ENCODE data around the gene TTC28. TPM values are rescaled to one million over a fixed set of nuclear protein-coding genes. Genes with fewer than 3 reads are reported as not detected.

The TTC28 gene
- total and polyA plus RNA-seq, 2 donors (not counting 3 experiments of a cell fraction or from before 2014, with no cell fraction given), result 16.5 to 51.1 TPM

DNA sequence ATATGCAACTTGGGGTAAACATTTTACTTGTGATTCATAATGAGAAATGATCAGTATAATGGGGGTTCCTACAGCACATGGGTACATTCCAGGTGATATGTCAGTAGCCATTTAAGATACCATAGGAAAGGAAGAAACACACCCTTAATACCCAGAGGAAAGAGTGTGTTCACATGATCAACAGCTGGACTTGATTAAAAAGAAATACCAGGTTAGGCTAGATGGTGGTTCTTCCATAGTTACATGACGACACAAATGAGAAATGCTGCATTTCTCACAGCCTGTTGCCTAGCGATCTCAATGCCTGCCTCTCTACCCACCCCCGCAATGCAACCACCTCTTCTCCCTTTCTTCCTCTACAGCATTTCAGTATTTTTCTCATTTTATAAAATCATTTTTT, 96.8 kb downstream of the TTC28 start:
- Histone ChIP-seq H2AFZ (ENCODE audit: low read depth, low read length) (no peak overlapping the region), H3K9me3 (replicated peaks; ENCODE audit: control insufficient read depth, insufficient read depth, low read length) (no peaks in the 10 kb centered on the region), H3K9me1 (replicated peaks; ENCODE audit: control insufficient read depth, extremely low read depth, insufficient read depth, low read length) (no peaks in the 10 kb centered on the region), H3K79me2 (ENCODE audit: control insufficient read depth, insufficient read depth, low read length) (no peaks in the 10 kb centered on the region), H3K4me2 (ENCODE audit: insufficient read depth, low read length) (no peak overlapping the region), H3K27ac (ENCODE audit: insufficient read depth, low read depth, low read length) (no peak overlapping the region), H3K4me3 (replicated peaks in 1 of 3; ENCODE audit: insufficient read depth in 1 of 3, low read depth in 1 of 3, low read length in 3 of 3) (no peak overlapping the region), H3K4me1 (ENCODE audit: control insufficient read depth, extremely low read depth, insufficient read depth, low read length) (no peaks in the 10 kb centered on the region), H3K27me3 (ENCODE audit: control insufficient read depth in 2 of 2, insufficient read depth in 2 of 2, low read length in 2 of 2) (no peaks in the 10 kb centered on the region), H3K36me3 (ENCODE audit: control insufficient read depth in 2 of 2, extremely low read depth in 1 of 2, insufficient read depth in 2 of 2, low read length in 2 of 2) (no peaks in the 10 kb centered on the region), H4K20me1 (replicated peaks; ENCODE audit: control insufficient read depth, extremely low read depth, insufficient read depth, low read length) (no peaks in the 10 kb centered on the region), H3K9ac (replicated peaks; ENCODE audit: extremely low read depth, insufficient read depth, low read length) (no peak overlapping the region)
- dilution Hi-C loops (cut with MboI; ENCODE audit: extremely low pct_ligation_motif_present, low sequenced_read_pairs) (no loop called here), intact Hi-C loops (cut with micrococcal nuclease) (no loop called here)
- CTCF ChIA-PET, result interaction anchor here (0.8 to 2.9 kb wide), 3 partner anchors 11 to 531 kb away, joined by 3 to 9 read pairs (median 4); no protein-coding TSS in a partner anchor
- BruUV-seq (replicated peaks), result no TSS peak
- POLR2A ChIA-PET, result no interaction called here
- TF ChIP-seq, protein P1, sequence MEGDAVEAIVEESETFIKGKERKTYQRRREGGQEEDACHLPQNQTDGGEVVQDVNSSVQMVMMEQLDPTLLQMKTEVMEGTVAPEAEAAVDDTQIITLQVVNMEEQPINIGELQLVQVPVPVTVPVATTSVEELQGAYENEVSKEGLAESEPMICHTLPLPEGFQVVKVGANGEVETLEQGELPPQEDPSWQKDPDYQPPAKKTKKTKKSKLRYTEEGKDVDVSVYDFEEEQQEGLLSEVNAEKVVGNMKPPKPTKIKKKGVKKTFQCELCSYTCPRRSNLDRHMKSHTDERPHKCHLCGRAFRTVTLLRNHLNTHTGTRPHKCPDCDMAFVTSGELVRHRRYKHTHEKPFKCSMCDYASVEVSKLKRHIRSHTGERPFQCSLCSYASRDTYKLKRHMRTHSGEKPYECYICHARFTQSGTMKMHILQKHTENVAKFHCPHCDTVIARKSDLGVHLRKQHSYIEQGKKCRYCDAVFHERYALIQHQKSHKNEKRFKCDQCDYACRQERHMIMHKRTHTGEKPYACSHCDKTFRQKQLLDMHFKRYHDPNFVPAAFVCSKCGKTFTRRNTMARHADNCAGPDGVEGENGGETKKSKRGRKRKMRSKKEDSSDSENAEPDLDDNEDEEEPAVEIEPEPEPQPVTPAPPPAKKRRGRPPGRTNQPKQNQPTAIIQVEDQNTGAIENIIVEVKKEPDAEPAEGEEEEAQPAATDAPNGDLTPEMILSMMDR (IDR thresholded peaks at IDR 0.05; ENCODE audit: extremely low read depth in 1 of 2, insufficient read depth in 1 of 2, low read depth in 1 of 2, low read length in 2 of 2), result no peak
- TF ChIP-seq POLR2A (IDR thresholded peaks at IDR 0.05; ENCODE audit: low read depth, low read length) (no peak), FOS (IDR thresholded peaks at IDR 0.05; ENCODE audit: borderline replicate concordance, insufficient read depth, low read length) (no peak), POLR2AphosphoS5 (IDR thresholded peaks at IDR 0.05; ENCODE audit: insufficient read depth, low read depth, low read length) (no peak), EZH2 (IDR thresholded peaks at IDR 0.05; ENCODE audit: borderline replicate concordance, low read depth, low read length, severe bottlenecking) (no peak), MYC (IDR thresholded peaks at IDR 0.05; ENCODE audit: low read depth, low read length) (no peak), GATA2 (IDR thresholded peaks at IDR 0.05; ENCODE audit: insufficient read depth, insufficient read length, low read depth, low read length) (no peak), JUN (IDR thresholded peaks at IDR 0.05; ENCODE audit: borderline replicate concordance, insufficient read depth, insufficient read length, low read depth) (no peak)
- TF ChIP-seq, protein P2, sequence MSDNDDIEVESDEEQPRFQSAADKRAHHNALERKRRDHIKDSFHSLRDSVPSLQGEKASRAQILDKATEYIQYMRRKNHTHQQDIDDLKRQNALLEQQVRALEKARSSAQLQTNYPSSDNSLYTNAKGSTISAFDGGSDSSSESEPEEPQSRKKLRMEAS (IDR thresholded peaks at IDR 0.05; ENCODE audit: insufficient read depth, insufficient read length), result no peak
- FAIRE-seq (no peak), DNase-seq (ENCODE audit: low read depth, low spot score) (no peak)

All from endothelial cell of umbilical vein (primary cell).